ENCODE results near the gene HMMR.
A peak's percentile ranks its signal among the peaks of the same experiment; 100 is the strongest.
"Not testable (repeated sequence)": the region's sequence is repeated elsewhere in the genome, so short reads cannot be mapped to it uniquely, and the experiment has no call there.

The HMMR gene, protein sequence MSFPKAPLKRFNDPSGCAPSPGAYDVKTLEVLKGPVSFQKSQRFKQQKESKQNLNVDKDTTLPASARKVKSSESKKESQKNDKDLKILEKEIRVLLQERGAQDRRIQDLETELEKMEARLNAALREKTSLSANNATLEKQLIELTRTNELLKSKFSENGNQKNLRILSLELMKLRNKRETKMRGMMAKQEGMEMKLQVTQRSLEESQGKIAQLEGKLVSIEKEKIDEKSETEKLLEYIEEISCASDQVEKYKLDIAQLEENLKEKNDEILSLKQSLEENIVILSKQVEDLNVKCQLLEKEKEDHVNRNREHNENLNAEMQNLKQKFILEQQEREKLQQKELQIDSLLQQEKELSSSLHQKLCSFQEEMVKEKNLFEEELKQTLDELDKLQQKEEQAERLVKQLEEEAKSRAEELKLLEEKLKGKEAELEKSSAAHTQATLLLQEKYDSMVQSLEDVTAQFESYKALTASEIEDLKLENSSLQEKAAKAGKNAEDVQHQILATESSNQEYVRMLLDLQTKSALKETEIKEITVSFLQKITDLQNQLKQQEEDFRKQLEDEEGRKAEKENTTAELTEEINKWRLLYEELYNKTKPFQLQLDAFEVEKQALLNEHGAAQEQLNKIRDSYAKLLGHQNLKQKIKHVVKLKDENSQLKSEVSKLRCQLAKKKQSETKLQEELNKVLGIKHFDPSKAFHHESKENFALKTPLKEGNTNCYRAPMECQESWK

DNA sequence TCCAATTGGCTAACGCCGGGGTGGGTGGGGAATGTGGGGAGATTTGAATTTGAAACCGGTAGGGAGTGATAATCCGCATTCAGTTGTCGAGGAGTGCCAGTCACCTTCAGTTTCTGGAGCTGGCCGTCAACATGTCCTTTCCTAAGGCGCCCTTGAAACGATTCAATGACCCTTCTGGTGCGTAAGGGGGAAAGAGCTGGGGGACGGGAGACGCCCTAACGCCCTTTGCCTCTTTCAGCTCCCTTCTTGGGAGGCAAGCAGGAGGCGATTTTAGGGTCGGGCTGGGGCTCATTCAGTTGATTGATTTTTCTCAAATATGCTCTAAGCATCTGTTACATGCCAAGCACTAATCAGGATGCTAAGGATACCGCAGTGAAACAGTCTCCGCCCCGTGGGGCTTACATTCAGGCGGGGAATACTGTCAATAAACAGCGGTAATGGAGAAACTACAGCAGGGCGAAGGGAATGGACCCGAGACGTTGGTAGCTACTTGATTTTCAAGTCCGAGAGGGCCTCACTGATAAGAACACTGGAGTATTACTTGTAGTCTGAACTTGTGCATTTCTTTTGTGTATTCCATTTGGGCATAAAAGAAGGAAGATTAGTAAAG is at the start of gene HMMR:
Gene HMMR (plus strand): TSS at position 71 of the 610 bp plus-strand sequence. CDS start 61 bp downstream, at position 132.
- no peak for DNase-seq (ENCODE audit: low spot score)

DNA sequence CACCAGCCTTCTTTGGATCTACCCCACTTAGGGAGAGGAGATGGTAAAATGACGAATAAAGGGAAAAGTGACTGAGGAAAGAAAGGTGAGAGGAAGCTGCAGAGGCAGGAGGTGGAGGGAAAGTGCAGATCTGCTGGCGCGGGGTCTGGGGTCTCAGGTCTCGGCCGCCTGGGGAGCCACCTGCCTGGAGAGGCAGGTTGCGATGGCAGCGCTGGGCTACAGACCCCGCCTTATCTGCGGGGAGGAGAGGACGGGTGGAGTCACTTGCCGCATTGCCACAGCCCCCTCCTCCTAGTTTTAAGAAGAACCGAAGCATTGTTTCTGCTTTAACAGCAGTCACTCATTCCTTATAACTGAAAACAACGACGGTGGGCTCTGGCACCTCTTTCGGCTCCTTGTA is 44.8 kb upstream of the HMMR start:
- not testable (repeated sequence) for DNase-seq (ENCODE audit: low spot score)

DNA sequence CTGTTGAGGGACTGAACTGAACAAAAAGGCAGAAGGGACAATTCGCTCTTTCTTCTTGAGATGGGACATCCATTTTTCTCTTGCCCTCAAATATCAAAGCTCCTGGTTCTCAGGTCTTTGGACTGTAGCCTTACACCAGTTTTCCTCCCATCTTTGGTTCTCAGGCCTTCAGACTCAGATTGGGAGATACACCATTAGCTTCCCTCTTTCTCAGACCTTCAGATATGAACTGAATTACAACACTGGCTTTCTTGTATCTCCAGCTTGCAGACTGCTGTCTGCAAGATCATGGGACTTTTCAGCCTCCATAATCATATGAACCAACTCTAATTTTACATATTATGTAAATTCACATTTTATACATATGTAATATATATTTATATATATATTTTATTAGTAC is 35.6 kb upstream of the HMMR start:
- DNase-seq (ENCODE audit: low spot score), result no peak

DNA sequence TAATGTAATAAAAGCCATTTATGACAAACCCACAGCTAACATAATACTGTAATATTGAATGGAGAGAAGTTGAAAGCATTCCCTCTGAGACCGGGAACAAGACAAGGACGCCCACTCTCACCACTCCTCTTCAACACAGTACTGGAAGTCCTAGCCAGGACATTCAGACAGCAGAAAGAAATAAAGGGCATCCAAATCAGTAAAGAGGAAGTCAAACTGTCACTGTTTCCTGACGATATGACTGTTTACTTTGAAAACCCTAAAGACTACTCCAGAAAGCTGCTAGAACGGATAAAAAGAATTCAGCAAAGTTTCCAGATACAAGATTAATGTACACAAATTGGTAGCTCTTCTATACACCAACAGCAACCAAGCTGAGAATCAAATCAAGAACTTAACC is 34.3 kb upstream of the HMMR start:
- not testable (repeated sequence) for DNase-seq (ENCODE audit: low spot score)

DNA sequence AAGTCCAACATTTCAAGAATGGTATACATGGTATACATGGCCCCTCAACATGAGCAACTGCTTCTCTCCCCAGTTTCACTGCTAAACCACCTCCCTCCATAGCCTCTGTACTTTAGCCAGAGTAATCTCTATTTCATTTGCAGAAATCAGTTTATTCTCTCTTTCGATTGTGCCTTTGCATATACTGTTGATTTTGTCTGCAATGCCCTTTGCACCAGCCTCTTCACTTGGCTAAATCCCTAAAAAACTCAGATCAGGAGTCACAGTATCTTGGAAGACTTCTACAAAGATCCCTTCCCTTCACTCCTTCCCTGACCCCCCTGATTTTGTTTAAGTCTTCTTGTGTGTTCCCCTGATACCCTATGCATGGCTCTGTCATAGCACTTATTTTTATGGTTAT is 27.9 kb upstream of the HMMR start:
- no peak for DNase-seq (ENCODE audit: low spot score)

DNA sequence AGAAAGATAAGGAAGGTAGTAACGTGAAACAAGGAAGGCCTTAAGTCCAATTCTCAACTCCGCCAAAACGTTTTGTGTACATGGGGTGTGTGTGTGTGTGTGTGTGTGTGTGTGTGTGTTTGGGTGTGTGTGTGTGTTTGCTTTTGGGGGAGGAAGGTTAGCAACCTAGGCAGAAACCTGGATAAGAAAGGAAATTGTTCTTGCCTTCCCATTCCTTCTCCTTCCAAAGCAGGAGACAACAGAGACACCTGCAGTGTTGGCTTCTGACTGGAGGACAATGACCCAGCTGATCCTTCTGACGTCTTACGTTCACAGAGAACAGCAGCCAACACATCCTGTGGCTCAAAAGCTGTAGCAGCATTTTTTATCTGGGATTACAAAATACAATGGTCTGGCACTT is 27.2 kb upstream of the HMMR start:
- DNase-seq (ENCODE audit: low spot score), result no peak

DNA sequence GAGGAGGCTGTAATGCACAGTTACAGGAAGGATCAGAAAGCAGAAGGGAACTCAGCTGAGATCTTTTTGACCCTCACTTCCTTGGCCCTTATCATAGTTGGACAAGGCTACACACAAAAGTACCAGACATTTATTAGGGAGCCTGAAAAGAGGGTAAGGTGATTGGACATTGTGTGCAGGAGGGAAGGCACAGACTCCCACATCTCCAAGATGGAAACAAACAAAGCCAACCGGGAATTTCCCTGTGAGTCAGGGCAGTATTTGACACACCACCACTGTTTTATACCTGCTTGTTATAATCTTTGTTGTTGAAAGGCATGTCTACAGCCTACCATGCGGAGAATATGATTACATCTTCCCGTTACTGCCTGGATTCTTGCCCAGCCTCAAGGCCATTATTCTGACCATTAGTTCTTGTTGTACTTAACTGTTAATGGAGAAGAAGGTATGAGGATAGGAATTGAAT is 26.0 kb upstream of the HMMR start:
- DNase-seq (ENCODE audit: low spot score), result no peak

DNA sequence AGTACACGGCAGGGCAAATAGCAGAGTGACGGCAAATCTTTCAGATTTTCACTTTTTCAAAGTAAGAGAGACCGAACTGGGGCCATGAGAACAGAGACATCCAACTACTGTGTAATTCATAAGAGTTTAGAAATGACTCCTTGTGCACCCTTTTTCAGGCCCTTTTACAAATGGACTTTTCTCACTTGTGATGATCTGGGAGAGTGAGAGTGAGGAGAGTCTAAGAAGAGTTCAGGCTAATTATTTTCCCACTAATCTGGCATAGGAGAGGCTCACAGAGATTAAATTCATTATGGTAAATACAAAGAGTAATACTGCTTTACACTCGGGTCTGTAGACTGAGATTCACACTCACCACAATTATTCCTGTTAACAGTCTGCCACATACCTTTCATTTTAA is 23.9 kb upstream of the HMMR start:
- DNase-seq (ENCODE audit: low spot score), result no peak

DNA sequence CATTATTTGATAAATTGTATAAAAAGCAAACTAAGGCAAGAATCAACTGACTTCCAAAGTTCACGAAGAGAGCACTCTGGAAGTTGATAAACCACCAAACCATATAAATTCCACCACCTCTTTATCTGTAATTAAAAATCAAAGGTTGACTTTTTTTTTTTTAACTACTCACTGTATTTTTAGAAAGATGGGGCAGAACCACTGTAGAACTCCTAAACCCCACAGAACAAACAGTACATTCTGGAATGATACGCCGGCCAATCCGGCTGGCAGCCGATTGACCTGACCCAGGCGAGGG is 23.5 kb upstream of the HMMR start:
- no peak for DNase-seq (ENCODE audit: low spot score)

DNA sequence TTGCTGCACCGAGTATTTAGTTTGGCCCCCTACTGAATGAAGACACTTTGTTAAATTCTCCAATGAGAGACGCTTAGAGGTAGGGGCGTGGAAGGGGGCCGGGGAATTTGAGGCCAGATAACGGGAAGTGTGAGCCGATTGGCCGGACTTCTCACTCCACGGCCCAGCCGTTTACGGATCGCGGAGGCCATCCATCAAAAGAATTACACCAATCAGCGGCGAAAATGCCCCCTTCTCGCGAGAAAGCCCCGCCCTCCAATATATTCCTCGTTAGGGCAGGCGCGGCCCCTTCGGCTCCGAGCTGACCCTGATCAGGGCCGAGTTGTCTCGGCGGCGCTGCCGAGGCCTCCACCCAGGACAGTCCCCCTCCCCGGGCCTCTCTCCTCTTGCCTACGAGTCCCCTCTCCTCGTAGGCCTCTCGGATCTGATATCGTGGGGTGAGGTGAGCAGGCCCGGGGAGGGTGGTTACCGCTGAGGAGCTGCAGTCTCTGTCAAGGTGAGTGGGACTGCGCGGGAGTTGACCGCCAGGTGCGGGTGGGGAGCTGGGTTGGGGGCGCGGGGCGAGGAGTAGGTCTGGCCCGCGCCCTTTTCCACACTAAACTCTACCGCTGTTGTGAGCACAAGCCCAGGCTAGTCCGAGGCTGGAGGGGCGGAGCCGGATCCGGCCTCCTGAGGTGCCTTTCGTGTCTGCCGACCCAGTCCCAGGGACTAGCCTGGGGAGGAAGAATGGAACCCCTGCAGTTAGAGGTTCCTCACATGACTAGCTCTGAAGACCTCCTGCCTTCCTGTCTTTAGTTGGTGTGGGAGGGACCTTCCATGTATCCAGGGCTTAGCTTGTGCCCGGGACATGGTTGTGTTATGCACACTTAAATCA is 22.9 kb upstream of the HMMR start, which contains the start of gene CCNG1:
Gene CCNG1 (plus strand): TSS at position 287 of the 874 bp plus-strand sequence. CDS start 1,662 bp downstream, outside the sequence.
- DNase-seq (ENCODE audit: low spot score), result peak; percentile 93

DNA sequence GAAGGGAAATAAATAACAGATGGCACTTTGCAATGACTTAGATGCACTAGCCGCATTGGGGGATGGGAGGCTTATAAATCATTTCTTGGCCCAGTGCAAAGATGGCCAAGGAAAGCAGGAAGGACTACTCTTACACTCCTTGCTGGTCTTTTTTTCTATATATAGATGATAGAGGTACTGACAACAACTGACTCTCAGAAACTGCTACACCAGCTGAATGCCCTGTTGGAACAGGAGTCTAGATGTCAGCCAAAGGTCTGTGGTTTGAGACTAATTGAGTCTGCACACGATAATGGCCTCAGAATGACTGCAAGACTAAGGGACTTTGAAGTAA is 21.4 kb upstream of the HMMR start:
- peak; percentile 29 for DNase-seq (ENCODE audit: low spot score)

DNA sequence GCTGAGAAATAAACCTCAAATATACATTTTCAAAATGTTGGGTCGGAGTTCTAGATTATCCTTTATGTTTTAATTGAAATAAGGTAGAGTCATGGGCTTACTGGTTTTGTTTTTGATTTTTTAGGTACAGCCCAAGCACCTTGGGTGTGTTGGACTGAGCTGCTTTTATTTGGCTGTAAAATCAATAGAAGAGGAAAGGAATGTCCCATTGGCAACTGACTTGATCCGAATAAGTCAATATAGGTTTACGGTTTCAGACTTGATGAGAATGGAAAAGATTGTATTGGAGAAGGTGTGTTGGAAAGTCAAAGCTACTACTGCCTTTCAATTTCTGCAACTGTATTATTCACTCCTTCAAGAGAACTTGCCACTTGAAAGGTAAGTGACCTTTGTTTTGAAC is 19.5 kb upstream of the HMMR start:
- DNase-seq (ENCODE audit: low spot score), result no peak

DNA sequence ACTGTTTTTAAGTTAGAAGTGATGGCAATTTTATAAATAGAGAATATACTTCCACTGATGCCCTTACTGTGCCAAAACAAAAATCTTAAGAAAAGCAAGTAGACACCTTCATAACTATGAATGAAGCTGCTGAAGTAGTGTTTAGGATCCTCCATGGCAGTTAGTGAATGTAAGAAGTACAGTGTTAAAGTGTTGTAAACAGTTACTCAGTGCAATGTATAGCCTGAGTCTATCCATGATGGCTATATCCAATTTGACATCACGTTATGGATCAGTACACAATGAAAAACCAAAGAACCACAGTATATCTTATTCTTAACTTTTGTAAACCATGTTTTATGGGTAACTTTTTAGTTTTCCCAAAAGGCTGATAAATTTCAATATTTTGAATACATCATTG is 15.9 kb upstream of the HMMR start:
- no peak for DNase-seq (ENCODE audit: low spot score)

DNA sequence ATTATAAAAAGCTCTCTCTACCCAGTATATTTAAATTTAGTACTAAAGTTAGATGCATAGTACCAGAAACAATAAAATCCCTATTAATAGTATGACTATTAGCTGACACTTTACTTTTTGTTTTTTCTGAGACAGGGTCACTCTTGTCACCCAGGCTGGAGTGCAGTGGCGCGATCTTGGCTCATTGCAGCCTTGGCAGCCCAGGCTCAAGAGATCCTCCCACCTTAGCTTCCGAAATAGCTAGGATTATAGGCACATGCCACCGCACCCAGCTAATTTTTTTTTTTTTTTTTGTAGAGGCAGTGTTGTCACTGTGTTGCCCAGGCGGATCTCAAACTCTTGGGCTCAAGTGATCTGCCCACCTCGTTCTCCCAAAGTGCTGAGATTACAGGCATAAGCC is 15.1 kb upstream of the HMMR start:
- DNase-seq (ENCODE audit: low spot score), result no peak

DNA sequence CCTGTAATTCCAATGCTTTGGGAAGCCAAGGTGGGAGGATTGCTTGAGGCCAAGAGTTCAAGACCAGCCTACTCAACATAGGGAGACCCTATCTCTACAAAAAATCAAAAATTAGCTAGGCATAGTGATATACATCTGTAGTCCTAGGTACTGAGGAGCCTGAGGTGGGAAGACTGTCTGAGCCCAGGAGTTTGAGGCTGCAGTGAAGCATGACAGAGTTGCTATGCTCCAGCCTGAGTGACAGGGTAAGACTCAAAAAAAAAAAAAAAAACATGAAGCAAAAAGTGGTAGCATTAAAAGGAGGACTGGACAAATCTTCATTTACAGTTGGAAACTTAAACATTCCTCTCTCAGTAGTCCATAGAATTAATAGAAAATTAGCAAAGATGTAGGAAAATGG is 13.2 kb upstream of the HMMR start:
- no peak for DNase-seq (ENCODE audit: low spot score)

DNA sequence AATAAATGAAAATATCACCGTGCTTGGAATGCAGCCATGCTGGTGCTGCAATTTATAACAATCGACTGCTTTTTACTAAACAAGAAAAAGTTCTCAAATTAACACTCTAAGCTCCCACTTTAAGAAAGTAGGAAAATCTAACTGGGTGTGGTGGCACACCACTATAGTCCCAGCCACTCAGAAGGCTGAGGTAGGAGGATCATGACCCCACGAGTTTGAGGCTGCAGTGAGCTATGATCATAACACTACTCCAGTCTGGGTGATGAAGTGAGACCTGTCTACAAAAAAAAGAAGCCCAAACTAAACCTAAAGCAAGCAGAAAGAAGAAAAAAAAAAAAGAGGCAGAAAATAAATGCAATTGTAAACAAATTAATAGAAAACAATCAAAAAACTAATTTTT is 12.6 kb upstream of the HMMR start:
- no peak for DNase-seq (ENCODE audit: low spot score)

DNA sequence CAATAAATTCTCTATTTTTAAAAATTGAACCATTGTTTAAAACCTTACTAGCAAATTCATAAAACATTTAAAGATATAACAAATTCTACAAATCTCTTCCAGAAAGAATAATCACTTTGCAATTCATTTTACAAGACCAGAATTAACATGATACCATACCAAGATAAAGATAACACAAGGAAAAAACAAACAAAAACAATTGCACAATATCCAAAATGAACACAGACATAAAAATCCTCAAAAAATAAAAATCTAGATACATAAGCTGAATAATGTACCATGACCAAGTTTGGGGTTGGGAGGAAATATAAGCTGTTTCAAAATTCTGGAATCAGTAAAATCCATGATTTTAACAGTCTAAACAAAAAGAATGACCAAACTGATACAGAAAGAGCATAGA is 11.9 kb upstream of the HMMR start:
- no peak for DNase-seq (ENCODE audit: low spot score)

DNA sequence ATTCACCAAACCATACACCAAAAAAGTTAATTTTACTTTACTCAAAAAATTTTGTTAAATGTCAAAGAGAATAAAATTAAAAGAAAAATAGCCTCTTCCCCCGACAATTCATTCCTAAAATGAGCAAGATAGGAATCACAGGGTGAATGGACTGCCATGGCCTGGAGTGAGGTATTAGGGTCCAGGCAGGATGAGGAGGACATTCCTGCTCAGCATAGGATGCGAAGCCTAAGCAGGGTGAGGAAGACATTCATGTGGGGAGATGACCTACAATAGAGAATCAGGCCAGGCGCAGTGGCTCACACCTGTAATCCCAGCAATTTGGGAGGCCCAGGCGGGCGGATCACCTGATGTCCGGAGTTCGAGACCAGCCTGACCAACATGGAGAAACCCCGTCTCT is 8.9 kb upstream of the HMMR start:
- no peak for DNase-seq (ENCODE audit: low spot score)

DNA sequence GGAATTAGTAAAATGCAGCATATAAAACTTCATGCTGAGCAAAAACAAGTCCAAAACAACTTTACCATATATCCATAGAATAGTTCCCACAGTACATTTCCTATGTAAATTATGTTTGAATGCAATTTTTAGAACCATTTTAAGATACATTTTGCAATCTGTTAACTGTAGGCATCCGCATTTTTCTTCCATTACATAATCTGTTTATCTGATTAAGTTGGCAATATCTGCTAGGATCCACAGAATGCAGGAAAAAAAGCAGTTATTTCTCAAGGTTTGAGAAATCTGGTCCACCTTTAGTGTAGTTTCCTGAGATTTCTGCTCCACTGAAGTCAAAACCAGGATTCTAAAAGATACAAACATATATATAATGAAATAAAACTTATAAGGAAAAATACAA is 6.7 kb upstream of the HMMR start:
- no peak for DNase-seq (ENCODE audit: low spot score)

DNA sequence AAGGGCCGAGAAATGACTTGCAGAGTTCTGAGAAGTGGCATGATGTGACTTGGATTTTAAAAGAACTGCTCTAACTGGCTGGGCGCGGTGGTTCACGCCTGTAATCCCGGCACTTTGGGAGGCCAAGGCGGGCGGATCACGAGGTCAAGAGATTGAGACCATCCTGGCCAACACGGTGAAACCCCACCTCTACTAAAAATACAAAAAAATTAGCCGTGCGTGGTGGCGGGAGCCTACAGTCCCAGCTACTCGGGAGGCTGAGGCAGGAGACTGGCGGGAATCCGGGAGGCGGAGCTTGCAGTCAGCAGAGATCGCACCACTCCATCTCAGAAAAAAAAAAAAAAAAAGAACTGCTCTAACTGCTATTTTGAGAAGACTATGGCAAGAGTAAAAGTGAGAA is 5.0 kb upstream of the HMMR start:
- DNase-seq (ENCODE audit: low spot score), result not testable (repeated sequence)

DNA sequence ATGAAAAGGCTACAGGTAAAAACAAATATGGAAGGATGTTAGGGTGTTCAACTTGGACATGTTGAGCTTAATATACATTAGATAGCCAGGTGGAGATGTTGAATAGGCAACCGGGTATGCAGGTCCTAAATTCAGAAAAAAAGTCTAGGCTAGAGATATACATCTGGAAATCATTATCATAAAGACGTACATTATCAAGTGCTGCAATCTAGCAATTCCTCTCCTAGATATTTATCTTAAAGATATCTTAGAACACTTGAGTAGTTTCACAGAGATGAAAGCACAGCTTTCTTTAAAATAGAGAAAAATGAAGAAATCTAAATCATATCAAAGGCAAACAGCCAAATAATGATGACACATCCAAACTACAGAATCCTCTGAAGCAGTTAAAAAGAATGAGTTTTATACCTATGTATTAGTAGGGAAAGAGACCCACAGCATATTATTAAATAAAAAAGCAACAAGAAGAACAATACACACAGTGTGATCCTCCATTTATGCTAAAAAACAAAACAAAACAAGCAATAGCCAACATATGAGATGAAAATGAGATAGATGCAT is 4.3 kb upstream of the HMMR start:
- no peak for DNase-seq (ENCODE audit: low spot score)

DNA sequence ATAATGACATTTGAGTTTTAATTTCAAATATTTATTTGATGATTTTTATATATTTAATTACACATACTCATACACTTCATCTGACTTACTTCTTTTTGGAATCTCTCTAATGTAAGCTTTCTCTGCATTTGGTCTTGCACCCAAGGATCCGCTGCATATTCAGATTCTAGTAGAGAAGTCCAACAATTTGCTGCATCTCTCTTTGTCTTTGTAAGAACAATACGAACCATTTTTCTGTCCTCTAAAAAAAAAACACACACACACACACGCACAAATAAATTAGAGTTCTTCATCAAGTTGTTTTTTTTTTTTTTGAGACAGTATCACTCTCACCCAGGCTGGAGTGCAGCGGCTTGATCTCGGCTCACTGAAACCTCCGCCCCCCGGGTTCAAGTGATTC is 3.6 kb upstream of the HMMR start:
- no peak for DNase-seq (ENCODE audit: low spot score)

Measured in hematopoietic multipotent progenitor cell treated with erythropoietin and hydrocortisone succinate and interleukin-3 and kit ligand, for 17 days (in vitro differentiated cells).